Measurements from ENCODE around the gene KRT73.

Gene KRT73

GRCh38 chr12:52612431-52613383 lies 5.7 kb downstream of the KRT73 start:
- no peak overlapping the region for H3K4me3 ChIP-seq (replicated peaks; ENCODE audit: low read depth, low read length)
- TF ChIP-seq CTCF (IDR thresholded peaks at IDR 0.05; ENCODE audit: low read depth, low read length, missing control alignments) = no peak
- no peak for DNase-seq (ENCODE audit: extremely low read depth, low read depth)

GRCh38 chr12:52611080-52611468 lies 7.3 kb downstream of the KRT73 start:
- no peak for DNase-seq (ENCODE audit: extremely low read depth, low read depth)

GRCh38 chr12:52608826-52609630 lies 9.3 kb downstream of the KRT73 start:
- no peak for DNase-seq (ENCODE audit: extremely low read depth, low read depth)
- no peak for TF ChIP-seq CTCF (IDR thresholded peaks at IDR 0.05; ENCODE audit: low read depth, low read length, missing control alignments)
- H3K4me3 ChIP-seq (replicated peaks; ENCODE audit: low read depth, low read length) = no peak overlapping the region

More at GRCh38 chr12:52611080-52611468, 7.3 kb downstream of the KRT73 start:
- TF ChIP-seq CTCF (IDR thresholded peaks at IDR 0.05; ENCODE audit: low read depth, low read length, missing control alignments) = no peak
- no peak overlapping the region for H3K4me3 ChIP-seq (replicated peaks; ENCODE audit: low read depth, low read length)

GRCh38 chr12:52608161-52608560 lies 10.2 kb downstream of the KRT73 start:
- DNase-seq (ENCODE audit: extremely low read depth, low read depth) = no peak
- H3K4me3 ChIP-seq (replicated peaks; ENCODE audit: low read depth, low read length) = no peak overlapping the region
- TF ChIP-seq CTCF (IDR thresholded peaks at IDR 0.05; ENCODE audit: low read depth, low read length, missing control alignments) = no peak

- TF ChIP-seq CTCF (IDR thresholded peaks at IDR 0.05; ENCODE audit: low read depth, low read length, missing control alignments) = no peak
- no peak overlapping the region for H3K4me3 ChIP-seq (replicated peaks; ENCODE audit: low read depth, low read length)
- DNase-seq (ENCODE audit: extremely low read depth, low read depth) = no peak
Observed at GRCh38 chr12:52607314-52607713, 11.0 kb downstream of the KRT73 start.

GRCh38 chr12:52606581-52607218 lies 11.7 kb downstream of the KRT73 start:
- DNase-seq (ENCODE audit: extremely low read depth, low read depth) = no peak
- TF ChIP-seq CTCF (IDR thresholded peaks at IDR 0.05; ENCODE audit: low read depth, low read length, missing control alignments) = no peak
- no peak overlapping the region for H3K4me3 ChIP-seq (replicated peaks; ENCODE audit: low read depth, low read length)
